Kidney (tissue), 14 donors: Measurements from ENCODE around the gene PODN. TPM values are rescaled to one million over a fixed set of nuclear protein-coding genes. Genes with fewer than 3 reads are reported as not detected.

ENCODE experiments used
- DNase-seq, 5 donors: peaks; one replicate each; pipeline ENCODE4 v3.0.0-alpha.2; 2013 to 2020
- FAIRE-seq: peaks from 2 replicates; lab custom pipeline; 2012; peaks lifted over from hg19 to GRCh38; lab: Jason Lieb, UNC
- H3K27ac ChIP-seq, 2 donors: one replicate each; pipeline ENCODE4 v1.7.0; 2013; ENCODE audit warnings: low read depth in 2 of 2, low read length in 2 of 2, inconsistent platforms in 1 of 2
- H3K27me3 ChIP-seq: one replicate; pipeline ENCODE4 v1.7.1; 2013; ENCODE audit warnings: low read length, inconsistent platforms; ENCODE audit not compliant: control insufficient read depth, insufficient read depth
- H3K36me3 ChIP-seq, 3 donors: one replicate each; pipeline versions ENCODE4 v1.7.0 to v1.7.1; 2013; ENCODE audit warnings: low read length in 3 of 3, control low read depth in 1 of 3, inconsistent platforms in 1 of 3; ENCODE audit not compliant: insufficient read depth in 3 of 3, control insufficient read depth in 2 of 3
- H3K4me1 ChIP-seq, 3 donors: one replicate each; pipeline versions ENCODE4 v1.7.0 to v1.7.1; 2013; ENCODE audit warnings: low read length in 3 of 3, inconsistent platforms in 1 of 3, low read depth in 1 of 3; ENCODE audit not compliant: control insufficient read depth in 2 of 3, insufficient read depth in 2 of 3
- H3K4me3 ChIP-seq, 3 donors: one replicate each; pipeline versions ENCODE4 v1.7.0 to v1.8.1; 2013; ENCODE audit warnings: low read length in 3 of 3, control low read depth in 1 of 3, inconsistent platforms in 1 of 3
- H3K9ac ChIP-seq, 3 donors: one replicate each; pipeline versions ENCODE4 v1.7.0 to v1.7.1; 2013; ENCODE audit warnings: low read length in 3 of 3, control low read depth in 1 of 3, inconsistent platforms in 1 of 3
- H3K9me3 ChIP-seq, 3 donors: one replicate each; pipeline versions ENCODE4 v1.7.0 to v1.7.1; 2013; ENCODE audit warnings: low read length in 3 of 3, control low read depth in 1 of 3, inconsistent platforms in 1 of 3; ENCODE audit not compliant: control insufficient read depth in 2 of 3, insufficient read depth in 1 of 3
- CTCF ChIP-seq: IDR thresholded peaks from 3 replicates; pipeline ENCODE4 v1.5.1; 2012; ENCODE audit warnings: mild to moderate bottlenecking, moderate library complexity, borderline replicate concordance; ENCODE audit not compliant: insufficient read depth; ENCODE audit errors: extremely low read depth
- intact Hi-C: fragments of 100-400 bp; cut with DNase I; formaldehyde crosslinking; loops from one replicate; pipeline ENCODE4 v1.11.1; 2022
- polyA plus RNA-seq: library from polyadenylated mRNA; stranded (reverse); fragments of 350-450 nt; fragmentation: Illumina TruSeq; extraction: RNeasy Lipid Tissue Mini Kit (QIAGEN cat#74804); gene quantifications from one replicate; pipeline ENCODE4 v1.2.3, GENCODE V29; 2014; ENCODE audit warnings: low read depth, low replicate concordance; ENCODE audit not compliant: insufficient read depth
- total RNA-seq: library from RNA; stranded (reverse); fragmentation: NEBNext Ultra II Directional; extraction: Animal tissue kit (Norgen Biotek cat#: 25700); gene quantifications from one replicate; pipeline ENCODE4 v1.2.1, GENCODE V29; 2021
- donor health status: control.
- donor health status: control.
- donor health status: control.
- donor health status: control.
- donor health status: control.
- donor health status: DM: yes; HTN: yes; CAD: no.
- donor health status: Normal renal cell carcinoma (clear cell type).

Gene PODN
- total and polyA plus RNA-seq, 2 donors from 2014 or later: 1.4 to 8.1 TPM

DNA sequence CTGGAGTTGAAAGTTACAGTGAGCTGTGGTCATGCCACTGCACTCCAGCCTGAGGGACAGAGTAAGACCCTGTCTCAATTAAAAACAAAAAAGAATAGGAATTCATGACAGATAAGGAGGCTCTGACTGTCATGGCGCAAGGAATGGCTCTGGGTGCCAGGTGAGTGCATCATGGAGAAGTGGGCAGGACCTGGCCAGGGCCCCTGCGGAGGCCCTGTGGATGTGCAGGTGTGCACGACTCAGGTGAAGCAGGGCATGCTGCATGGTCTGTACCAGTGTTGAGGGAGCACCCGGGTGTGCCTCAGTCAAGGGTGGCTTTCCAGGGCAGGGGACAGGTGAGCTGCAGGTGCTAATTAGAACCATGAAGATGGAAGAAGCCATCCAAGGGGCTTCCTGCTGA lies 66.4 kb downstream of the PODN start:
- DNase-seq: peak in 1 of 5 donors; percentile 22
- Histone ChIP-seq H3K9me3 (no peaks in the 10 kb centered on the region), H3K4me3 (no peak overlapping the region), H3K27ac (no peak overlapping the region), H3K4me1 (peaks cover 0 to 7% (median 6%) of the 10 kb centered on the region in 3 donors), H3K9ac (no peak overlapping the region), H3K36me3 (no peaks in the 10 kb centered on the region), H3K27me3 (no peaks in the 10 kb centered on the region)
- TF ChIP-seq CTCF: no peak
- FAIRE-seq: no peak
- intact Hi-C loops: no loop called here

GRCh38 chr1:53129891-53130597 lies 68.0 kb downstream of the PODN start:
- no peak overlapping the region for H3K9ac ChIP-seq
- no peak overlapping the region for H3K4me3 ChIP-seq
- H3K4me1 ChIP-seq: no peaks in the 10 kb centered on the region
- H3K27me3 ChIP-seq: no peaks in the 10 kb centered on the region
- no peaks in the 10 kb centered on the region for H3K36me3 ChIP-seq
- no peaks in the 10 kb centered on the region for H3K9me3 ChIP-seq
- H3K27ac ChIP-seq: no peak overlapping the region
- peak in 1 of 5 donors; percentile 23 for DNase-seq
- no peak for FAIRE-seq
- TF ChIP-seq CTCF: no peak
- intact Hi-C loops: no loop called here

DNA sequence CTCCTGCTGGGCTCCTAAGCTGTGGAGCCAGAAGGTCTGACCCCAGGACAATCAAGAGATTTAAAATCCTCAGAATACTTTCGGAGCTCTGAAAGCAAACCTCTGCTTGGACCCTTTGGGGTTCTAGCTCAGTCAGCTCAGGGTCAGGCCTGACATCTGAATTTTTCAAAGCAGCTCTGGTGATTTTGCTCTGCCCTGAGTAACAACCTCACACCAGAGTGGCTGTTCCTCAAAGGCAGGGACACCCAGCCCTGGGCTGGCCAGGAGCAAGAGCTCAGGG lies 68.5 kb downstream of the PODN start:
- Histone ChIP-seq H3K4me1 (no peaks in the 10 kb centered on the region), H3K4me3 (no peak overlapping the region), H3K9me3 (no peaks in the 10 kb centered on the region), H3K36me3 (no peaks in the 10 kb centered on the region), H3K27me3 (no peaks in the 10 kb centered on the region), H3K9ac (no peak overlapping the region), H3K27ac (no peak overlapping the region)
- intact Hi-C loops: no loop called here
- DNase-seq: peak in 1 of 5 donors; percentile 12
- no peak for FAIRE-seq
- TF ChIP-seq CTCF: no peak
